GM12878 (cell line): ENCODE measurements around the gene ALG6.

Source experiments
- CTCF ChIP-seq, 3 experiments: IDR thresholded peaks in 2 of 3; conservative IDR thresholded peaks in 1 of 3; 2 replicates each; pipeline ENCODE4 v1.5.1; 2011; ENCODE audit warnings: low read depth in 3 of 3, low read length in 3 of 3, mild to moderate bottlenecking in 3 of 3, control low read depth in 2 of 3, moderate library complexity in 2 of 3, inconsistent platforms in 1 of 3, mixed read lengths in 1 of 3; ENCODE audit not compliant: control insufficient read depth in 2 of 3, insufficient read depth in 1 of 3; ENCODE audit errors: extremely low read depth in 1 of 3
- GABPA ChIP-seq: IDR thresholded peaks from 2 replicates; pipeline ENCODE4 v1.6.1; 2014; ENCODE audit warnings: antibody characterized with exemption, low read depth, mild to moderate bottlenecking, inconsistent platforms
- MAX ChIP-seq: IDR thresholded peaks from 2 replicates; pipeline ENCODE4 v1.6.1; 2012; ENCODE audit warnings: low read depth, low read length, improper control_type of control experiment
- SMC3 ChIP-seq: IDR thresholded peaks from 2 replicates; pipeline ENCODE4 v1.6.1; 2011; ENCODE audit warnings: low read length, improper control_type of control experiment, borderline replicate concordance
- TBL1XR1 ChIP-seq: IDR thresholded peaks from 2 replicates; pipeline ENCODE4 v1.6.1; 2012; ENCODE audit warnings: low read depth, low read length, improper control_type of control experiment
- TCF7 ChIP-seq: IDR thresholded peaks from 2 replicates; pipeline ENCODE4 v1.6.1; 2014; ENCODE audit warnings: antibody characterized with exemption, borderline replicate concordance
- ZNF274 ChIP-seq: IDR thresholded peaks from one replicate; pipeline ENCODE4 v1.8.0; 2011; ENCODE audit not compliant: insufficient read length, insufficient read depth

DNA sequence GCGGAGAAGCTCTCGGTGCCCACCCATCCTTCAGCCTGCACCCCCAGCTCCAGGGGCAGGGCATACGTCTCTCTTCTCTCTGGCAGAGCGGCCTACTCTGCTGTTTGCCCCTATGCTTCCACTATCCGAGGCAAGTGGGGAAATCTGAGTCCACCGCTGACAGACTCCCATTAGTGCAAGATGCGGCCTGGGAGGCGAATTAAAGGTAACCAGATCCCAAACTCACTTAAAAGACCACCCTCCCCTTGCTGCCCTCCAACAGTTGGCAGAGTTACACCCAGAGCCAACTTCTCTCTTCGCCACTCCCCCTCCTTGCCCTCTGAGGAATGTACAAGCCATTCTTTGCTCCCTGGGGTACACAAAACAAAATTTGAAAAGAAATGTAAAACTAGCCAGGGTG is 38.6 kb upstream of the ALG6 start:
- TF ChIP-seq CTCF (IDR thresholded peaks at IDR 0.05 in 2 of 3, conservative IDR thresholded peaks at IDR 0.05 in 1 of 3; ENCODE audit: control insufficient read depth in 2 of 3, extremely low read depth in 1 of 3, insufficient read depth in 1 of 3, low read depth in 3 of 3, low read length in 3 of 3): no peak
- TF ChIP-seq TBL1XR1: no peak
- TF ChIP-seq TCF7: no peak
- no peak for TF ChIP-seq ZNF274
- TF ChIP-seq MAX: no peak
- no peak for TF ChIP-seq GABPA
- TF ChIP-seq SMC3: no peak
